Stimulated activated naive CD8-positive, alpha-beta T cell treated with anti-CD3 and anti-CD28 coated beads, Interleukin-15, Interleukin-2, amounts not matched to agents 100 ng/mL and 50 ng/mL, for 24 hours (primary cell): ENCODE measurements around the gene CACNA2D1.
"Not testable (repeated sequence)": the region's sequence is repeated elsewhere in the genome, so short reads cannot be mapped to it uniquely, and the experiment has no call there.

Experiments used
- H3K27ac Mint-ChIP-seq: one replicate; pipeline ENCODE4 v1.8.0; 2021; ENCODE audit warnings: mild to moderate bottlenecking, mixed read lengths
- H3K27me3 Mint-ChIP-seq: one replicate; pipeline ENCODE4 v1.8.0; 2021; ENCODE audit warnings: mixed read lengths
- H3K36me3 Mint-ChIP-seq: one replicate; pipeline ENCODE4 v1.8.0; 2021; ENCODE audit warnings: low read depth, mixed read lengths
- H3K4me1 Mint-ChIP-seq: one replicate; pipeline ENCODE4 v1.8.0; 2021; ENCODE audit warnings: low read depth, mixed read lengths
- H3K4me3 Mint-ChIP-seq: one replicate; pipeline ENCODE4 v1.8.0; 2021; ENCODE audit warnings: mild to moderate bottlenecking, mixed read lengths
- H3K9me3 Mint-ChIP-seq: one replicate; pipeline ENCODE4 v1.8.0; 2021; ENCODE audit warnings: mixed read lengths

CACNA2D1 gene

GRCh38 chr7:82029236-82029913 is 414.2 kb downstream of the CACNA2D1 start:
- Mint-ChIP-seq H3K27me3 (no peaks in the 10 kb centered on the region), H3K36me3 (no peaks in the 10 kb centered on the region), H3K4me3 (no peak overlapping the region), H3K9me3 (no peaks in the 10 kb centered on the region), H3K27ac (no peak overlapping the region), H3K4me1 (no peaks in the 10 kb centered on the region)

DNA sequence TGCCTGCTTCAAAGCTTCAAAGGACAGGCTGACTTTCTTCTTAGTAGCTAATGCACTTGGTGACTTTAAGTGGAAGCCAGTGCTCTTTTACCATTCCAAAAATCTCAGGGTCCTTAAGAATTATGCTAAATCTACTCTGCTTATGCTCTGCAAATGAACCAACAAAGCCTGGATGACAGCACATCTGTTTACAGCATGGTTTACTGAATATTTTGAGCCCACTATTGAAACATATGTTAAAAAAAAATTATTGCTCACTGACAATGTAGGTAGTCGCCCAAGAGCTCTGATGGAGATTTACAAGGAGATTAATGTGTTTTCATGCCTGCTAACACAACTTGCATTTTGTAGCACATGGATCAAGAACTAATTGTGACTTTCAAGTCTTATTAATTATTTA is 415.5 kb downstream of the CACNA2D1 start:
- H3K27me3 Mint-ChIP-seq: no peaks in the 10 kb centered on the region
- no peaks in the 10 kb centered on the region for H3K9me3 Mint-ChIP-seq
- no peaks in the 10 kb centered on the region for H3K36me3 Mint-ChIP-seq
- H3K4me3 Mint-ChIP-seq: no peak overlapping the region
- H3K4me1 Mint-ChIP-seq: no peaks in the 10 kb centered on the region
- H3K27ac Mint-ChIP-seq: no peak overlapping the region

- no peaks in the 10 kb centered on the region for H3K27me3 Mint-ChIP-seq
Measured at GRCh38 chr7:82021713-82022112, 421.9 kb downstream of the CACNA2D1 start.

DNA sequence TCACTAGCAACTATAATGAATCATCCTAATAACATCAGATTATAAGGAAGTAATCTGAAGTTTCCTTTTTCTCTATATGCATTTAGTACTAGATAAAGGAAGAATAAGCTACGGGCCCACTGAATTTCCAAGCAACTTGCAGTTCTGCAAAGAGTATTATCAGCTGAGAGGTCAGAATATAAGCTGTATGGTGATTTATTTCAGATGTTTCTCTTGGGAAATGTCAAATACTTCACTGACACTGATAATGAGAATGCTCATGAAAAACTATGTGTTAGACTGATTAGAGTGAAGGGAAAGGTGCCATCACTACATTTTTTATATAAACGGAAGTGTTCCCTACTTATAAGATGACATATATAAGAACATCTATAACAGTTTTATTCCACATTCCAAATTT is 422.5 kb downstream of the CACNA2D1 start:
- no peaks in the 10 kb centered on the region for H3K4me1 Mint-ChIP-seq
- no peaks in the 10 kb centered on the region for H3K9me3 Mint-ChIP-seq
- H3K36me3 Mint-ChIP-seq: no peaks in the 10 kb centered on the region
- no peak overlapping the region for H3K4me3 Mint-ChIP-seq
- H3K27ac Mint-ChIP-seq: no peak overlapping the region
- no peaks in the 10 kb centered on the region for H3K27me3 Mint-ChIP-seq

More at GRCh38 chr7:82021713-82022112, 421.9 kb downstream of the CACNA2D1 start:
- H3K36me3 Mint-ChIP-seq: no peaks in the 10 kb centered on the region
- no peak overlapping the region for H3K27ac Mint-ChIP-seq
- no peaks in the 10 kb centered on the region for H3K4me1 Mint-ChIP-seq
- no peaks in the 10 kb centered on the region for H3K9me3 Mint-ChIP-seq
- H3K4me3 Mint-ChIP-seq: no peak overlapping the region

DNA sequence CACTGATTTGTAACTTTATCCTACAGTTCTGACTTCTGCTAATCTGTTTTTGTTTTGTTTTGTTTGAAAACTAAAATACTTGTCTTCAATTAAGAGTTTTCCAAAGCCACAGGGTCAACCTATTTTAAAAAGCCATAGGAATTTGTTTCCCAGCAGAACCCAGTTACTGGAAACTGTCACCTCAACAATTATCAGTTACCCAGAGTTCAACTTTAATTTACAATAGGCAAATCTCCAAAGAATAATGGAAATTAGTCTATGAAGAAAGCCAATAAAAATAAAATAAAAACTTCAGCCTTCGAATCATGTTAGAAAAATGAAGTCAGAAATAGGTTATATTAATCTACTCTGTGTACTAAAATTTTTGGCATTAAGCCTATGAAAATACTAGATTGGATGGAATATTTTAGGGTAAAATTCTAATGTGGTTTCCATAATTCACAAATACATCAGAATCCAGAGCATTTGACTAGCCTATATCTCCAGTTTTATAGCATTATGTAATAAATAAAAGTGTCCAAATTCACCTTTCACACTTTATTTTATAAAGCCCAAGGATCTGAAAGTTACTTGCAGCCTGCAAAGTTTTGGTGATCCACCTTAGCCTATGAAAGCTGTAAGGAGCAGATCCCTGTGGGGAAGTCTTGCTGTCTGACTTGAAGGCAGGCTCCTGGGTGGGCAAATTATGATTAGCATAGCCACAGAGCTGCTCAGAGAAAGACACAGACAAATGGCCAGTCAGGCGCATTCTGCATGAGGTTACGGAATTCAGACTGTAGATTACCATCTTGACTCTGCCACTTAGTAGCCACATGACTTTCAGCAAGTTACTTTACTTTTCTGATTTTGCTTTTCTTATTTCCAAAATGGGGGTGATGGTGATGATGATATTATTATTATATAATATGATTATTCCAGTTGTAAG is 423.8 kb downstream of the CACNA2D1 start:
- no peaks in the 10 kb centered on the region for H3K36me3 Mint-ChIP-seq
- no peaks in the 10 kb centered on the region for H3K27me3 Mint-ChIP-seq
- no peak overlapping the region for H3K27ac Mint-ChIP-seq
- H3K4me1 Mint-ChIP-seq: no peaks in the 10 kb centered on the region
- H3K9me3 Mint-ChIP-seq: no peaks in the 10 kb centered on the region
- no peak overlapping the region for H3K4me3 Mint-ChIP-seq

DNA sequence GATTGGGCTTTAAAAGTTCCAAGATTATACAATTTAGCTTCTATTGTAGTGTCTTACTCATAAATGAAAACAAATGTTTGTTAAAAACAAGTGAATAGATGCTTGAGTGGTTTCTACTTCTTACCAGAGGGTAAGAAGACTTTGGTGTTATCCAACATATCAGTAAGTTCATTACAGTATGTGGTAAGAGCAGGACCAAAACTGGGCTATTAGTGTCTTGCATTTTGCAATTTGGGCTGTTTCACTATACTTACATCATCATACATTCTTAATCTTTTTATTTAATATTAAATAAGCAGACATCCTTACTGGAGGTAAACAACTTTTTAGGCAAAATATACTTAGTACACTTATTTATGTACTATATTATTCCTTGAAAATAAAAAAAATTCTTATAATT is 425.4 kb downstream of the CACNA2D1 start:
- Mint-ChIP-seq H3K27ac (no peak overlapping the region), H3K36me3 (no peaks in the 10 kb centered on the region), H3K4me1 (no peaks in the 10 kb centered on the region), H3K9me3 (no peaks in the 10 kb centered on the region), H3K27me3 (no peaks in the 10 kb centered on the region), H3K4me3 (no peak overlapping the region)

DNA sequence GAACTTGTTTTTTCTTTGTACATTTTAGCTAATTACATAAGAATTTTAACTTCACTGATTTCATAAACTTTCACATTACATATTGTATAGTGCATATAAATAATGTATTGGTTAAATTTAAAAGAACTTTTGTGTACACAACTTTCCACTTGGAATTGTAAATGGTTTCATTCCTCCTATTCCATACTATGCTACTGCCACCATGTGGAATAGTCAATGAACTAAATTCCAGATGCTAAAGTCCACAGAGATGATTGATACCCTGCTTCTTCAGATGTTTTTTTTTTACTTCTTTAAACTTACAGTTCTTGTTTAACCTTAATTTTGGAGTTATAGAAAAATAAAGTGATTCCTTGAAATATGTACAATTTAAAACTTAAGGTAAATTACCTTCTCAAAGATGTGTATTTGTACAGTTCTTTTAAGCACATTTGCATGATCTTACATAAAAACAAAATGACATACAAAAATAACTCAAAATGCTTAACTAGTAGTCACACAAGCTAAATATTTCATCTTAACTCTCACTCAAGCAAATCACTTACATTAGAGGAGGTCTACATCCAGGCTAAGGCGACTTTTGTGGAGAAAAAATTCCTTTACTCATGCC is 426.1 kb downstream of the CACNA2D1 start:
- H3K36me3 Mint-ChIP-seq: no peaks in the 10 kb centered on the region

DNA sequence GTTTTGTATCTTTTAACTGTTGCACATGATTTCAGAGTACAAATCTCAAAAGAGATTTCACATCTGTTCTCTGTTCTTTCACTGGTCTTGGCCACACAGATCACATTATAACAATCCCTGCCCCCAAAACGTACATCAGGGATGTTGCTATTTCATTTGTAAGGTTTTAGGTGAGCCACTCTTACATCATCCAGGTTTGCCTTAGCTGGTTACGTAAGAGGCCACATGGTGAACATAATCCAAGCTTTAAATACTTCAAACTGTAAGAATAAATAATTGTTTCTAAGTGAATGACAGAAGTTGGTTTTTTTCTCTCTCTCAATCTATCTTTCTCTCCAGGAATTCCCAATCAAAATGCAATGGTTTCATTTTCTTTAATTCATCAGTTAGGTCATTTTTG is 427.8 kb downstream of the CACNA2D1 start:
- H3K9me3 Mint-ChIP-seq: no peaks in the 10 kb centered on the region
- no peaks in the 10 kb centered on the region for H3K36me3 Mint-ChIP-seq
- H3K4me3 Mint-ChIP-seq: no peak overlapping the region
- H3K4me1 Mint-ChIP-seq: no peaks in the 10 kb centered on the region
- H3K27me3 Mint-ChIP-seq: no peaks in the 10 kb centered on the region
- H3K27ac Mint-ChIP-seq: no peak overlapping the region

More for the DNA sequence above, 426.1 kb downstream of the CACNA2D1 start:
- Mint-ChIP-seq H3K4me3 (no peak overlapping the region), H3K4me1 (no peaks in the 10 kb centered on the region), H3K9me3 (no peaks in the 10 kb centered on the region), H3K27ac (no peak overlapping the region), H3K27me3 (no peaks in the 10 kb centered on the region)

- not testable (repeated sequence) for H3K27ac Mint-ChIP-seq, H3K9me3 Mint-ChIP-seq, H3K4me1 Mint-ChIP-seq, H3K4me3 Mint-ChIP-seq, H3K36me3 Mint-ChIP-seq, H3K27me3 Mint-ChIP-seq
Measured at GRCh38 chr7:82014574-82014973, 429.0 kb downstream of the CACNA2D1 start.

DNA sequence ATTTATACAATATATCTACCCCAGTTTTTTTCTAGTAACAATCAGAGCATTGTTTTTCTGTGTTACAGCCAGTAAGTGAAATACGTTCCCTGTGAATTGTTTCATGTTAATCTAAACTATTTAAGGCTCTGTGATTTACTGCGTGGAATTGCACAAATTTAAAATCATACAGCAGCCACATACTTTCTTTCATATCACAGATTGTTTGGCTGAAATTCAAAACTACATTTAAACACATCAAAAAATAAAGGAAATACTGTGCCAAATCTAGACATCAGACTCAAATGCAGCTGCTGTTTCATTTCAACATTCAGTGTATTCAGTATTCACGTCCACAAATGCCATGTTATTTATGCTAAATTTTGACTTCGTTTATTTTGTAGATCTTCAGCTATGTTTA is 431.1 kb downstream of the CACNA2D1 start:
- Mint-ChIP-seq H3K4me3 (no peak overlapping the region), H3K36me3 (no peaks in the 10 kb centered on the region), H3K4me1 (no peaks in the 10 kb centered on the region), H3K9me3 (no peaks in the 10 kb centered on the region), H3K27me3 (no peaks in the 10 kb centered on the region), H3K27ac (no peak overlapping the region)

DNA sequence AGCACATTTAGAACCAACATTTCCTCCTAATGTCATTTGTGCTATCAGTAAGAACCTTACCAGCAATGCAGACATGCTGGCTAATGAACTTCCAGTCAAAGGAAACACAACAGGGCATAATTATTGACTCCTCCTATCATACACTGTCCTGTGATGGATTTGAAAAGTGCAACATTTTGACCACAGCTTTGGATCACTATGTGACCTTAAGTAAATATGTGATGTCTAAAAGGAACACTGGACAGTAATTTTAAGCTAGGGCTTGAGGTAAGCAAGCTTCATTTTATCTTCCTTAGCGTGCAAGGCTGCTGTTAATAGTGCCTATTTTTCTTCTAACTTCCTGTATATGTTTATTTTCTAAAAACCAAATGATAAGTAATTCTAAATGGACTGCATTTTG is 433.2 kb downstream of the CACNA2D1 start:
- H3K27me3 Mint-ChIP-seq: no peaks in the 10 kb centered on the region
- no peak overlapping the region for H3K27ac Mint-ChIP-seq
- H3K9me3 Mint-ChIP-seq: no peaks in the 10 kb centered on the region
- no peaks in the 10 kb centered on the region for H3K4me1 Mint-ChIP-seq
- H3K36me3 Mint-ChIP-seq: no peaks in the 10 kb centered on the region
- no peak overlapping the region for H3K4me3 Mint-ChIP-seq

DNA sequence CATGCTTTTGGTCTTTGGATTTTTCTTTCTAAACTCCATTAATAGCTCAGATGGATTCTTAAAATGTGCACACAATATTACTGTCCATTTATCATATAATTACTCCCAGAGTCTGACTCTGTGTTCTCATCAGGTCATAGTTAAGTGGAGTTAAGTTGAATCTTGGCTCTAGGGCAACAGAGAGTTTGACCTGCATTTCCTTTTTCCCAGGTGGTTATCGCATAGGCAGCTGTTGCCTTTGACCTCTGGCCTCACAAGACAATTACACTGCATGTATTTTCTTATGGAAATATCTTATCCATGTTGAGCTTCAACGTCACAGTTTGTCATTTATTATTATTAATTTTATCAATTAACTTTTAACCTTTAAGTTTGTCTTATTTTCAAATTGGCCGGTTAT is 436.3 kb downstream of the CACNA2D1 start:
- H3K4me3 Mint-ChIP-seq: no peak overlapping the region
- no peaks in the 10 kb centered on the region for H3K36me3 Mint-ChIP-seq
- no peaks in the 10 kb centered on the region for H3K27me3 Mint-ChIP-seq
- H3K27ac Mint-ChIP-seq: no peak overlapping the region
- no peaks in the 10 kb centered on the region for H3K4me1 Mint-ChIP-seq
- no peaks in the 10 kb centered on the region for H3K9me3 Mint-ChIP-seq

- Mint-ChIP-seq H3K36me3 (no peaks in the 10 kb centered on the region), H3K9me3 (no peaks in the 10 kb centered on the region), H3K4me3 (no peak overlapping the region), H3K4me1 (no peaks in the 10 kb centered on the region), H3K27me3 (no peaks in the 10 kb centered on the region), H3K27ac (no peak overlapping the region)
Measured at GRCh38 chr7:82005056-82005455, 438.5 kb downstream of the CACNA2D1 start.

DNA sequence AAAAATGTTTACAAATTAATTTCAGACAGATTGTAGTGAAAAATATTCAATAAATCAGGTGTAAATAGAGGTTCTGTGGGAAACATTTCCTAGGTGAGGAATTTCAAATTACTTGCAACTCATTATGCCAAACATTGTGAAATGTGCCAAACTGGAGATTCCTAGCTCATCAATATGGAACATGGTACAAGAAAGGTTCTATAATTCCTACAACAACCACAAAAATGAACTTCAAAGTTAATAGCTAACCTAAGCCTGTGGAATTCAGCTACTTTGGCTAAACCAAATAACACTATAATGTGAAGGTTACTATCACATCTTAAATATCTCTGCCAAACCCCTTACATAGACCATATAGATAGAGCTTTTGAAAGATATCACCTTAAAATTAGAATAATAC is 450.4 kb downstream of the CACNA2D1 start:
- H3K9me3 Mint-ChIP-seq: no peaks in the 10 kb centered on the region
- no peaks in the 10 kb centered on the region for H3K36me3 Mint-ChIP-seq
- no peak overlapping the region for H3K4me3 Mint-ChIP-seq
- no peak overlapping the region for H3K27ac Mint-ChIP-seq
- no peaks in the 10 kb centered on the region for H3K4me1 Mint-ChIP-seq
- no peaks in the 10 kb centered on the region for H3K27me3 Mint-ChIP-seq

- Mint-ChIP-seq H3K27me3 (no peaks in the 10 kb centered on the region), H3K4me1 (no peaks in the 10 kb centered on the region), H3K9me3 (no peaks in the 10 kb centered on the region), H3K4me3 (no peak overlapping the region), H3K36me3 (no peaks in the 10 kb centered on the region), H3K27ac (no peak overlapping the region)
Measured at GRCh38 chr7:81990395-81990794, 453.2 kb downstream of the CACNA2D1 start.
